ENCODE measurements around the gene SLC38A10.

DNA sequence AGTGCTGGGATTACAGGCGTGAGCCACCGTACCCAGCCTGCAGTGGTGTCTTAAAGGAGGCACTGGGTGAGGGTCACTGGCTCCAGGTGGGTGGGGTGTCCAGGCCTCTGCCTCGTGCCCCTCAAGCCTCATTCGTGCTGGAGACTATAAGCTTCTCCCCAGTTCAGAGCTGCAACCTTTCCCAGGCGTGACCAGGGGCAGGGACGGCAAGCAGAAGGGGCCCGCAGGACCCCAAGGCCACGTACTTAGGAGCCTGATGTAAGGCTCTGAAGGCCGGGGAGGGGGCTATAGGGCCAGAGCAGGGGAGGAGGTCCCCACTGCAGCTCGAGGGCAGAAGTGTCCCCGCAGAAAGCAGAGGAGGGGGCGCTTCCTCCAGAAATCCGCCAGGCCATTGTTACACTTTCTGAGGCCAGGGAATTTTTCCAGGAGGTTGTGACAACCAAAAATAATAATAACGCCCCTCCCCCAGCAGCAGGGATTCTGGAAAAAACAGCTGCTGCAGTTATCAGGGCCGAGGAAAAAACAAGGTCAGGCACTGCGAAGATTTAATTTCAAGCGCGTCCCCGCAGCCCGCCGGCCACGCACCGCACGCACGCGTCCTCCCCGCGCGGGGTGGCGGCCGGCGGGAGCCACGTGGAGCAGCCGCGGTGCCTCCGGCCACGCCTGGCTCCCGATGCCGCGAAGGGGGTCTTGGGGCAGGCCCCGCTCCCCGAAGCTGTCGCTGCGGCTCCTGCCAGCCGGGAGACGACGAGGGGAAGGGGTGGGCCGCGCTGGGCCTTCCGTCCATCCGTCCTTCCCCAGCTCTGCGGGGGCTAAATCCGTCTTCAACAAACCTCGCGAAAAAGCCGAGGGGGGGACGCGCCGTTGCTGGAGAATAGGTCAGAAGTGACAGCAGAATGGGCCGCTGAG, 45.8 kb upstream of the SLC38A10 start:
- TF ChIP-seq CTCF (conservative IDR thresholded peaks at IDR 0.05), result no peak
- no peak for TF ChIP-seq ZFX (IDR thresholded peaks at IDR 0.05)

Measured in C4-2B (cell line).